Ecto neural progenitor cell (in vitro differentiated cells): Measurements from ENCODE around the gene RNF10.
"Not testable (repeated sequence)": the region's sequence is repeated elsewhere in the genome, so short reads cannot be mapped to it uniquely, and the experiment has no call there.

Experiments used
- DNase-seq: peaks from one replicate; pipeline ENCODE4 v3.0.0-alpha.2; 2018; ENCODE audit warnings: low spot score

Gene RNF10

GRCh38 chr12:120580787-120581723 is 46.9 kb downstream of the RNF10 start, which contains the start of gene POP5:
Gene POP5, minus strand, starts transcription at chr12:120581402. Its CDS starts 40 bp downstream, at chr12:120581362.
- peak; percentile 99 for DNase-seq

- DNase-seq: no peak
Observed at GRCh38 chr12:120581998-120582397, 47.8 kb downstream of the RNF10 start.

- peak; percentile 92 for DNase-seq
Observed at GRCh38 chr12:120583478-120584030, 49.4 kb downstream of the RNF10 start.

- peak; percentile 79 for DNase-seq
Observed at GRCh38 chr12:120584343-120585149, 50.4 kb downstream of the RNF10 start.

GRCh38 chr12:120586206-120586605 is 52.0 kb downstream of the RNF10 start:
- DNase-seq: no peak

GRCh38 chr12:120586860-120587259 is 52.7 kb downstream of the RNF10 start:
- DNase-seq: no peak

GRCh38 chr12:120588371-120588770 is 54.2 kb downstream of the RNF10 start:
- no peak for DNase-seq

GRCh38 chr12:120588948-120589930 is 55.1 kb downstream of the RNF10 start:
- no peak for DNase-seq

GRCh38 chr12:120590741-120591407 is 56.7 kb downstream of the RNF10 start:
- no peak for DNase-seq

GRCh38 chr12:120592121-120593049 is 58.2 kb downstream of the RNF10 start:
- no peak for DNase-seq

GRCh38 chr12:120596901-120597300 is 62.7 kb downstream of the RNF10 start:
- no peak for DNase-seq

GRCh38 chr12:120597861-120598260 is 63.7 kb downstream of the RNF10 start:
- no peak for DNase-seq

GRCh38 chr12:120598674-120599463 is 64.7 kb downstream of the RNF10 start:
- no peak for DNase-seq

GRCh38 chr12:120599672-120600552 is 65.8 kb downstream of the RNF10 start:
- no peak for DNase-seq

GRCh38 chr12:120602416-120602815 is 68.3 kb downstream of the RNF10 start:
- not testable (repeated sequence) for DNase-seq

GRCh38 chr12:120610560-120610959 is 76.4 kb downstream of the RNF10 start:
- no peak for DNase-seq

GRCh38 chr12:120611534-120611933 is 77.4 kb downstream of the RNF10 start:
- DNase-seq: not testable (repeated sequence)

- DNase-seq: no peak
Observed at GRCh38 chr12:120614848-120615247, 80.7 kb downstream of the RNF10 start.
